HG03095 (cell line): Measurements from ENCODE around the gene PREX1.

Experiments used
- ATAC-seq: cut with Tn5 transposase; IDR thresholded peaks from one replicate; pipeline ENCODE4 v1.9.1; 2021; ENCODE audit warnings: moderate library complexity; ENCODE audit not compliant: unreplicated experiment

PREX1 gene

GRCh38 chr20:48665785-48666184 lies 162.0 kb downstream of the PREX1 start:
- ATAC-seq: no peak

DNA sequence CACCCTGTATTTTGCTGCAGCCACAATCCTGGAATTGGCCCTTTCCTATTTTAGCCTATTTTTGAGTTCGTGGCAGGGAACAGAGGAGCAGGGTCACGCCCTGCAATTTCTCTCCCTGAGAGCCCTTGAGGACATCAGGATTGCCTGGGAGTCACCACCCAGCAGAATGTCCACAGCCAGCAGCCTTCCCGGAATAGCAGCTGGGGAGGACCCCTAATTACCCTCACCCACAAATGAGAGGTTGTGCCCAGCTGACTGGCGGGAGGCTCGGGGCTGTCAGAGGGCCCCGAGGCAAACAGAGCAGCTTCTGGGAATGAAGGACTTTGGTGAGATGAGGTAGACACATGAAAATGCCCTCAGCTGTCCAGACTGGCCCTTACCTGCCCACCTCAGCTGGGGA lies 165.1 kb downstream of the PREX1 start:
- ATAC-seq: no peak

DNA sequence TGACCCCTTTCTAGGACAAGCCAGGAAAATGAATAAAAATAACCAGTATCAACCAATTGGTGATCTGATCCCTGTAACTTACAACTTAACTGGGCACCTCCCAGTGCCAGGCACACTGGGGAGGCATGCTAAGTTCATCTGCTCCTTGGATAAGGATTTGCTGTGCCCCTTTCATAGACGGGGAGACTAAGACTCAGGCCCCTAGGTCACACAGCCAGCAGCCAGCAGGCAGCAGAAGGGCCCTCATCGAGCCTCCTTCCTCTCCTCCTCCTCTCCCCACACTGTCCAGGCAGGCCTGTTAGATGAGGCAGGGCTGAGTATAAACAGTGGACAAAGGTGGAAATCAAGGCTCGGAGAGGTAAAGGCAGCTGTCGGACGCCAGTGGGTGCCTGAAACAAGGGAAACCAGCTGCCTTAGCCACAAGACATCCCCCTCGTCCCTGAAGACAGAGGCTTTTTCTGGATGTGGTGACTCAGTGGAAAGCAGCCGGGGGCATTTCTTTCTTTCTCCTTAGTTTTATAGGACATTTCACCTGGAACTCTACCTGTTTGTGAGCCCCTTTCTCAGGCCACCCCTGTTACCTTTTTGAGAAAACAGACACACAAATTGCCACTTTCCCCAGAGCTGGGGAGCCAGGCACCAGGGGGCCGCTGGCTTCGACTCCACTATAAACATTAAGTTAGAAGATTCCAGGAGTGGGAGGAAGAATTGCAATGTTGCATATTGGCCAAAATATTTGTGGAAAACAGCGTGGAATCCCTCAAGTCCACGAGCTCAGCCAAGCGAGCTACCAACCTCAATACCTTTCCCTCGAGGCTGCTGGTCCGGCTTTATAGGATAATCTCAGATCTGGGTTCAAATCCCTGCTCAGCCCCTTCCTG lies 166.0 kb downstream of the PREX1 start:
- ATAC-seq: no peak

DNA sequence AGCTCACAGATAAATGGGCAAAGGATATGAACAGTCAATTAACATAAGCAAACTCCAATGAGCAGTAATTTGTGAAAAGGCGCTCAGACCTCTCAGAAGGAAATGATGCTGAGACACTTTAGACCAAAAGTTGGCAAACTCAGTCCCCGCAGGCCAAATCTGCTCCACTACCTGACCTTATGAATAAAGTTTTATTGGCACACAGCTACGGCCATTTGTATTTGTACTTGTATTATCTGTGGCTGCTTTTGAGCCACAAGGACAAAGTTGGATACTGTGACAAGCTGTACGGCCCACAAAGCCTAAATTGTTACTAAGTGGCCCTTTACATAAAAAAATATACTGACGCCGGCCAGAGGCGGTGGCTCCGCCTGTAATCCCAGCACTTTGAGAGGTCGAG lies 167.0 kb downstream of the PREX1 start:
- ATAC-seq: no peak

- no peak for ATAC-seq
These were observed 167.9 kb downstream of the PREX1 start for GRCh38 chr20:48659858-48660257.

DNA sequence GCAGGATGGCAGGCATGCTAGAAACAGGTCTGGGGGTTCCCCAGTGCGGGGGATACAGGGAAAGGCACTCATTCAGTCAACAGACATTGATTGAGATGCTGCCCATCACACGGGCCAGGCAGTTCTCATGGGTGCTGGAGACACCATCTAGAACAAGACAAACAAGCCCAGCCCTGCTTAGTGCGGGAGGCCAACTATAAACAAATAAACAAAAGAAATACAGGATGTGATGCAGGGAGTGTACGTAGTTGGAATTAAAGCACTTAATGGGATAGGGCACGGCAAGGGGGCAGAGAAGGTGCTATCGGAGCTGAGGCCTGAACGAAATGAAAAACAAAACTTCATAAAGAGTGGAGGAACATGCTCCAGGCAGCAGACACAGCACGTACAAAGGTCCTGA lies 169.3 kb downstream of the PREX1 start:
- ATAC-seq: no peak

DNA sequence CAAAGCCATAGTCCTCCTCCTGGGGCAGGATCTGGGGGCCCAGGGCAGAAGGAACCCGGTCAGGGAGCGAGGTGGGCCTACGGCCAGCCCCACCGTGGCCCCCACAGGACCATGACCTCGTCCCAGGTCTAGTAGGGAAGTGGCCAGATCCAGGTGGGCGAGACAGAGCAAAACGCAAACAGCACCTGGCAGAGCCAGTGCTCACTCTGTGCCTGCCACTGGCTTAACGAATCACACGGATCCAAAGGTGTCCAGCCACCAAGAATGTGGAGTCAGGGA lies 169.7 kb downstream of the PREX1 start:
- ATAC-seq: no peak

DNA sequence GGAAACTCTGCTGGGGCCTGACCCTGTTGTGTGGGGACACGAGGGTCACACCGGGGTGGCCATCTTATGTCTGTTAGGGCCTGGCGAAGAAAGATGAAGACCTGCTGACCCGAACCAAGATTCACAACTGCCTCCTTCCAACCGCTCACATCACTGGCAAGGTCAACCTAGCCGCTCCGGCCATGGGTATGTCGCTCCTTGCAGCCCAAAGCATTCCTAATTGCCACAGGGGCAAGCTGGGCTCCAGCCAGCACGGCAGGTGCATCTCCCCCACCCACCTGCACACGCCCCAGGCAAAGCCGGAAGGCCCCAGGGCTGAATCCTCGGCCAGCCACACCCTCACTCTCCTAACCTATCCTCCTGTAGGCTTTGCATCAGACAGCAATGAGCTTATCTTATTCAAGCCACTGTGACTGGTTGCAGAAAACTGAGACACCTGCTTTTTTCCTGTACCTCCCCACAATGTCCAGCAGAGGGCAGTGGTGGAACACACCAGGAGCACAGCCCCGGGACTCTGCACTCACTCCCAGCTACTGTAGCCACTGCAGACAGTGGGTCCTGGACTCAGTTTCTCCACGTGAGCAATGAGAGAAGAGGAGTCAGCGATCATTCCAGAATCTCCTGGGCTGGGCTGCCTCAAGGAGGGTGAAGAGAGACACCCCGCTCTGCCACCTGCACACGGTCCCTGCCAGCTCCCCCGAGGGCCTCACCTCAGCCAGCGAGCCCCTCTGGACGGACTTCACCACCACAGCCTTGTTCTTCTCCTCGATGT lies 170.2 kb downstream of the PREX1 start:
- no peak for ATAC-seq

- ATAC-seq: no peak
These were observed 171.1 kb downstream of the PREX1 start for GRCh38 chr20:48656661-48657211.

GRCh38 chr20:48656137-48656536 lies 171.7 kb downstream of the PREX1 start:
- no peak for ATAC-seq

- no peak for ATAC-seq
These were observed 174.1 kb downstream of the PREX1 start for GRCh38 chr20:48653706-48654051.

DNA sequence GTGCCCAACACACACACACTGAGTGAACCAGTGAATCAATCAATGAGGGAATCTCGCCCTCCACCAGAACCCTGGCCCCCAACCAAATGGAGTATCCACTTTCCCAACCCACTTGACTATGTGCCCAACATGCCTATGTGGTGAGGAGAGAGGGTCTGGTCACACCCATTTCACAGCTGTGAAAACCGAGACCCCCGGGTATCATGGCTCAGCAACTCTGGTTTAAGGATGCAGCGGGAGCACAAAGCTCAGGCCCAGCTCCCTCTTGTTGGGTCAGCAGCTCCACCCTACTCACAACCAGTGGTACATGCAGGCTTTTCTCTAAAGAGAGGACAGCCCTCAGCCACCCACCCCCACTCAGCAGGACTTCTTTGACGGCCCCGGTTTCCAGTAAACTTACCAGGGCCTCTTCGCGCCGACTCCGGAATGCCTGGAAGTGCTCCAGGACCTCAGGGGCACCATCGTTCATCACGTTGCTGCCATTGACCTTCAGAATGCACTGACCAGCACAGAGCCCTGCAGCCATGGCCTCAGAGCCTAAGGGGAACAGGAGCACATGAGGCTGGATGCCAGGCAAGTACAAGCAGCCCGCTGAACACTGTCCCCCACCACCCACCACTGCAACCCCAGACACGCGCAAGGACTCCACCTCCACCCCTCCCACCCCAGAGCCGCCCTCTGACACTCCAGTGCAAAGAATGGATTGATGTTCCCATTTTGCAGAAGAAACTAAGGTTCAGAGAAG lies 174.7 kb downstream of the PREX1 start:
- ATAC-seq: no peak

DNA sequence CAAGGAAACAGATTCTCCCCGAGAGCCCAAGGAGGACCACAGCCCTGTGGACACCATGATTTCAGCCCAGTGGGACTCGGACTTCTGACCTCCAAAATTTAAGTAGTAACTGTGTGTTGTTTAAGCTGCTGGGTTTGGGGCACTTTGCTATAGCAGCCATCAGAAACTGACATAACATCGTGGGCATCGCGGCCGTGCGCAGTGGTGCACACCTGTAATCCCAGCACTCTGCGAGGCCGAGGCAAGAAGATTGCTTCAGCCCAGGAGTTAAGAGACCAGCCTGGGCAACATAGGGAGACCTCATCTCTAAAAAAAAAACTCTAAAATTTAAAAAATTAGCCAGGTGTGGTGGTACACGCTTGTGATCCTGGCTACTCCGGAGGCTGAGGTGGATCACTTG lies 175.8 kb downstream of the PREX1 start:
- ATAC-seq: no peak

DNA sequence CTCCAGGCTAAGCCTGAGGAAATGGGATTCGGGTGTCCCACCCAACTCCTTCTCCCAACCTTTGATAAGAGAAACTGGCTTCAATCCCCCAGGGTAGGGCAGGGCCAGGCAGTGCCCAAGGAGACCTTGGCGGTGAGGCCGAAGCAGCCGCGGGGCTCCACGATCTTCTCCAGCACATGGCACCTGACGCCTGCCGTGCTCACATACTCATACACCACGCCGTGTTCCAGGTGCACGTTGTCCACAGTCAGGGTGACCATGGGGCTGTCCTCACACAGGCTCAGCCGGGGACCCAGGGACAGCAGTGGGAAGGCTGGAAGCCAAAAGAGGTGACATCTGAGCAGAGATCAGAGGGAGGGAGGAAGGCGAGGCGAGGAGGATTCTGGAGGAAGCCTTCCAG lies 176.5 kb downstream of the PREX1 start:
- ATAC-seq: no peak

- ATAC-seq: no peak
These were observed 177.9 kb downstream of the PREX1 start for GRCh38 chr20:48649868-48650267.

DNA sequence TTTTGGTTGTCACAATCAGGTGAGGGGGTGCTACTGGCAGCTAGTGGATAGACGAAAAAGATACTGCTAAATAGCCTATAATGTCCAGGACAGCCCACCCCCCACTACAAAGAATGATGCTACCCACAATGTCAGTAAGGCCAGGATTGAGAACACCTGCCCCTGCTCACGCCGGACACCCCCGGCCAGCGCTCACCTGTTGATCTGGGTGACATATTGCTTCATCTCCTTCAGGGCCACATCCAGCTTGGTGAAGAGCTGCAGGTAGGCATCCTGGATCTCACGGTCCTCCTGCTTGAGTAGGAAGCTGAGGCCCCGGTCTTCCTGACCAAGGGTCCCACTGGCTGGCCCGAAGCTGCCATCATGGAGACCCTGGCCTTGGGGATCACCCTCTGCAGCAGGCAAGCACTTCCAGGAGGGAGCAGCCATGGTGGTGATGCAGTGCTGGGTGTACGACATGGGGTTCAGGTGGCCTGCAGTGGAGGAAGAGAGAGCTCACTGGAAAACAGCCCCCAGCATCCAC lies 178.6 kb downstream of the PREX1 start:
- ATAC-seq: no peak

DNA sequence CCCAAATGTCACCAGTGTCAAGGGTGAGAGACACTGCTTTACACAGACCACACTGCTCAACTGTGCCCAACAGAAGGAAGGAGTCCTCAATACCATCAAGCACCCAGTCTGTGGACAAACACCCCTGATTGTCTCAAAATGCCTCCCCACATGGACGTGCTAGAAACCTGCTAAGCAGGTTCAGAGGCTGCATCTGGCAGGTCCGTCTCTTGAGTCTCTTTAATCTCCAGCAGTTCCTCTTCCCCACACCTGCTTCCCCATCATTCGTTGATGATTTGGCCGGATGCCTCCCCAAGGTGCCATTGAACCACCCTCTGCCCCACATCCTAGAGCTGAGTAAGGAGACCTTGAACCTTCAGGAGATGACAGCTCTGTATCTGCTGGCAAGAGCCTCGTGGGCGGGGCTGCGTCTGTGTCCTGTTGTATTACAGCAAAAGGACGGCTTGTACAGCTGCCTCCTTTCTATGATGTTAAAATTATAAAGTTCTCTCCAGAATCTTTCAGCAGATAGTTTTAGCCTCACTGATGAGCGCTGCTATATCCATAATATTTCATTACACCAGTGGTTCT lies 179.2 kb downstream of the PREX1 start:
- ATAC-seq: no peak

DNA sequence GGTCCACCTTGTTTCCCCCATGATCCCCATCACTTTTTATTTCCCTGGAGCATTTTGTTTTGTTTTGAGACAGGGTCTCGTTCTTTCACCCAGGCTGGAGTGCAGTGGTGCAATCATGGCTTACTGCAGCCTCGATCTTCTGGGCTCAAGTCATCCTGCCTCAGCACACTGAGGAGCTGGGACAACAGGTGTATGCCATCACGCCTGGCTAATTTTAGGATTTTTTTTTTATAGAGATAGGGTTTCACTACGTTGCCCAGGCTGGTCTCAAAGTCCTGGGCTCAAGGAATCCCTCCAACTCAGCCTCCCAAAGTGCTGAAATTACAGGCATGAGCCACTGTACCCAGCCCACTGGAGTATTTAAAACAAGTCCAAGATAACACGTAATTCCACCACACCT lies 179.9 kb downstream of the PREX1 start:
- no peak for ATAC-seq

DNA sequence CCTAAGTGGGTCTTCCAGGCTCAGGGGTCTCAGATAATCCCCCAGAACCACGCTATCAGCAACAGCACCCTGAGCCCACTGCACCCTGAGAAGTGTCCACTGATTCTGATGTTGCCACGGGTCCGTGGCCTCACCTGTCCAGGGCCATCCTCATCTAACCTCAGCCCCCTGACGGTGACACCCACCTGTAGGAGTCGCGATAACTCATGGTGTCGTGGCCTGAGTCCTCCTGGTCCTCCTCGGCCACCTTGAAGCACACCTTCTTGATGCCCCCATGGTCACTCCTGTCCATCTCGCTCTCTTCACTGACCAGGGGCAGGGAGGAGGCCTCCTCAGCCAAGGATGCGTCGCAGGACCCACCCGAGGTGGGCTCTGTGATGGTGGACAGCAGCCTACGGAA lies 182.1 kb downstream of the PREX1 start:
- ATAC-seq: no peak

DNA sequence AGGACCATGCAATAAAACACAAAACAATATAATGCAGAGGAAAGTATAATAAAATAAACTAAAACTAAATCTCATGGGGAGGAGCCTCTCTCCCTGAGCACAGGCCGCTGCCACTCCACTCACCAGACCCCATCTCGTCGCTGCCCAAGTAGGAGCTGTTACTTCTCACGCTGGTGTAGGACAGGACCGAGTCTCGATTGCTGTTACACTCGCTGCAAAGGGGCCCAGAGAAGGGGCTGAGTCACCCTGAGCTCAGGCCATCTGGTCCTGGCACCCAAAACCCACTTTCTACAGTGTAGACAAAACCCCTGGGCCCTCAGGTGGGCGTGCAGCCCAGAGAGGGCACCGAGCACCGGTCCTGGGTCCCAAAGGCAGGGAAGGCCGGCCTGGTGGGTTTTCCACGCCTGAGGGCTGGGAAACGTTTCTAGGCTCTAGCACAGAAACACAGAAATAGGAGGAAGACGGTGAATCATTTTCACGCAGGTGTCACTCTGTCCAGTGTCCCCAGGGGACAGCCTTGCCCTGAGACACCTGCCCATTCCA lies 183.4 kb downstream of the PREX1 start:
- no peak for ATAC-seq
